ENCODE data around the gene MAP1S.
"Not testable (repeated sequence)": the region's sequence is repeated elsewhere in the genome, so short reads cannot be mapped to it uniquely, and the experiment has no call there.

The MAP1S gene

GRCh38 chr19:17757125-17757524, 37.8 kb downstream of the MAP1S start:
- DNase-seq (ENCODE audit: extremely low spot score, insufficient read length, low read depth) (no peak), FAIRE-seq (no peak)

GRCh38 chr19:17758515-17758914, 39.2 kb downstream of the MAP1S start:
- no peak for DNase-seq (ENCODE audit: extremely low spot score, insufficient read length, low read depth)
- peak; percentile 33 for FAIRE-seq

GRCh38 chr19:17761148-17761547, 41.9 kb downstream of the MAP1S start:
- FAIRE-seq: no peak
- no peak for DNase-seq (ENCODE audit: extremely low spot score, insufficient read length, low read depth)

- DNase-seq (ENCODE audit: extremely low spot score, insufficient read length, low read depth) (no peak), FAIRE-seq (peak; percentile 69)
Observed at GRCh38 chr19:17762505-17763229, 43.4 kb downstream of the MAP1S start.

GRCh38 chr19:17764348-17764747, 45.1 kb downstream of the MAP1S start:
- DNase-seq (ENCODE audit: extremely low spot score, insufficient read length, low read depth) (no peak), FAIRE-seq (no peak)

- no peak for FAIRE-seq
- DNase-seq (ENCODE audit: extremely low spot score, insufficient read length, low read depth): no peak
Observed at GRCh38 chr19:17765069-17765618, 45.9 kb downstream of the MAP1S start.

- DNase-seq (ENCODE audit: extremely low spot score, insufficient read length, low read depth) (no peak), FAIRE-seq (peak; percentile 82)
Observed at GRCh38 chr19:17766543-17767131, 47.4 kb downstream of the MAP1S start.

GRCh38 chr19:17767559-17767958, 48.3 kb downstream of the MAP1S start:
- FAIRE-seq: no peak
- no peak for DNase-seq (ENCODE audit: extremely low spot score, insufficient read length, low read depth)

GRCh38 chr19:17770613-17771012, 51.3 kb downstream of the MAP1S start:
- no peak for DNase-seq (ENCODE audit: extremely low spot score, insufficient read length, low read depth)
- no peak for FAIRE-seq

- FAIRE-seq (no peak), DNase-seq (ENCODE audit: extremely low spot score, insufficient read length, low read depth) (no peak)
Observed at GRCh38 chr19:17772172-17772571, 52.9 kb downstream of the MAP1S start.

- FAIRE-seq: peak; percentile 18
- DNase-seq (ENCODE audit: extremely low spot score, insufficient read length, low read depth): no peak
Observed at GRCh38 chr19:17775245-17775927, 56.1 kb downstream of the MAP1S start.

GRCh38 chr19:17775991-17776803, 56.9 kb downstream of the MAP1S start:
- FAIRE-seq (peak; percentile 90), DNase-seq (ENCODE audit: extremely low spot score, insufficient read length, low read depth) (peak; percentile 67)

- not testable (repeated sequence) for FAIRE-seq; DNase-seq (ENCODE audit: extremely low spot score, insufficient read length, low read depth)
Observed at GRCh38 chr19:17777840-17778239, 58.6 kb downstream of the MAP1S start.

- no peak for DNase-seq (ENCODE audit: extremely low spot score, insufficient read length, low read depth)
Observed at GRCh38 chr19:17778251-17778967, 59.1 kb downstream of the MAP1S start.

GRCh38 chr19:17778968-17779929, 60.0 kb downstream of the MAP1S start:
- FAIRE-seq: no peak
- no peak for DNase-seq (ENCODE audit: extremely low spot score, insufficient read length, low read depth)

More at GRCh38 chr19:17778251-17778967, 59.1 kb downstream of the MAP1S start:
- FAIRE-seq: peak; percentile 56

- FAIRE-seq (no peak), DNase-seq (ENCODE audit: extremely low spot score, insufficient read length, low read depth) (no peak)
Observed at GRCh38 chr19:17780781-17781180, 61.5 kb downstream of the MAP1S start.

GRCh38 chr19:17783721-17784120, 64.4 kb downstream of the MAP1S start:
- not testable (repeated sequence) for DNase-seq (ENCODE audit: extremely low spot score, insufficient read length, low read depth); FAIRE-seq
